Cardiac fibroblast (primary cell): ENCODE data around the gene CTXN2.

Source experiments
- DNase-seq, 2 donors: peaks; one replicate each; pipeline versions ENCODE4 v3.0.0 to v3.0.0-alpha.2; 2010; ENCODE audit warnings: low read depth in 2 of 2
- H3K4me3 ChIP-seq, 2 donors: replicated peaks in 1 of 2; 1 replicate in 1 of 2; 2 replicates in 1 of 2; pipeline ENCODE4 v1.5.1; 2011; ENCODE audit warnings: low read depth in 2 of 2, low read length in 2 of 2, mild to moderate bottlenecking in 2 of 2, moderate library complexity in 1 of 2
- CTCF ChIP-seq: IDR thresholded peaks from one replicate; pipeline ENCODE4 v1.5.1; 2011; ENCODE audit warnings: low read depth, mild to moderate bottlenecking, low read length, inconsistent platforms

Gene CTXN2

GRCh38 chr15:48253172-48253571 is 61.7 kb downstream of the CTXN2 start:
- H3K4me3 ChIP-seq, result no peak overlapping the region
- TF ChIP-seq CTCF, result no peak
- no peak for DNase-seq
